Neural cell (in vitro differentiated cells): Measurements from ENCODE around the gene CAMK1D. TPM values are rescaled to one million over a fixed set of nuclear protein-coding genes. Genes with fewer than 3 reads are reported as not detected.

Experiments
- H2AFZ ChIP-seq: fragments of 200-600, 300-800 bp; sonication (generic), shearing (Covaris generic); 2 replicates; pipeline ENCODE4 v1.6.0; 2014; ENCODE audit warnings: low read depth, mild to moderate bottlenecking, antibody characterized with exemption, low read length, moderate library complexity
- H3F3A ChIP-seq: fragments of 200-600 bp; shearing (Covaris generic); 2 replicates; pipeline ENCODE4 v1.6.1; 2016; ENCODE audit warnings: mild to moderate bottlenecking, moderate library complexity, mixed read lengths, antibody characterized with exemption, low read length; ENCODE audit not compliant: insufficient read depth, poor library complexity, severe bottlenecking
- H3K27ac ChIP-seq: fragments of 200-600, 300-800 bp; sonication (generic), shearing (Covaris generic); 2 replicates; pipeline ENCODE4 v1.5.1; 2014; ENCODE audit warnings: mild to moderate bottlenecking, low read length, moderate library complexity
- H3K27me3 ChIP-seq: fragments of 300-800, 200-600 bp; sonication (generic), shearing (Covaris generic); 2 replicates; pipeline ENCODE4 v1.6.0; 2014; ENCODE audit warnings: mild to moderate bottlenecking, low read depth, low read length, moderate library complexity; ENCODE audit not compliant: insufficient read depth
- H3K36me3 ChIP-seq: fragments of 300-800, 200-600 bp; sonication (generic), shearing (Covaris generic); 2 replicates; pipeline ENCODE4 v1.5.1; 2014; ENCODE audit warnings: mild to moderate bottlenecking, antibody characterized with exemption, low read length, moderate library complexity; ENCODE audit not compliant: insufficient read depth
- H3K4me2 ChIP-seq: fragments of 300-800, 200-600 bp; sonication (generic), shearing (Covaris generic); 2 replicates; pipeline ENCODE4 v1.6.0; 2014; ENCODE audit warnings: mild to moderate bottlenecking, low read length
- H3K4me3 ChIP-seq: fragments of 300-800, 200-600 bp; sonication (generic), shearing (Covaris generic); 2 replicates; pipeline ENCODE4 v1.5.1; 2014; ENCODE audit warnings: mild to moderate bottlenecking, low read length, moderate library complexity
- H3K79me2 ChIP-seq: fragments of 200-600 bp; shearing (Covaris generic); replicated peaks from 2 replicates; pipeline ENCODE4 v1.6.0; 2014; ENCODE audit warnings: mild to moderate bottlenecking, low read length, moderate library complexity; ENCODE audit not compliant: insufficient read depth
- H3K9ac ChIP-seq: fragments of 300-800, 200-600 bp; sonication (generic), shearing (Covaris generic); 2 replicates; pipeline ENCODE4 v1.6.1; 2016; ENCODE audit warnings: mild to moderate bottlenecking, low read length, mixed read lengths
- H3K9me2 ChIP-seq: fragments of 200-600 bp; shearing (Covaris generic); 2 replicates; pipeline ENCODE4 v1.6.1; 2016; ENCODE audit warnings: mild to moderate bottlenecking, low read length, mixed read lengths; ENCODE audit not compliant: insufficient read depth
- H3K9me3 ChIP-seq: fragments of 200-600, 300-800 bp; sonication (generic), shearing (Covaris generic); 2 replicates; pipeline ENCODE4 v1.6.1; 2016; ENCODE audit warnings: mild to moderate bottlenecking, mixed run types, low read length, moderate library complexity, mixed read lengths
- H4K20me1 ChIP-seq: fragments of 200-600 bp; shearing (Covaris generic); 2 replicates; pipeline ENCODE4 v1.6.1; 2016; ENCODE audit warnings: mild to moderate bottlenecking, mixed run types; ENCODE audit not compliant: insufficient read depth
- CTCF ChIP-seq: fragments of 450-650 bp; IDR thresholded peaks from 2 replicates; pipeline ENCODE4 v1.5.1; 2014; ENCODE audit warnings: antibody characterized with exemption, mild to moderate bottlenecking, moderate library complexity; ENCODE audit not compliant: poor library complexity, severe bottlenecking
- EP300 ChIP-seq: fragments of 450-650 bp; conservative IDR thresholded peaks from 2 replicates; pipeline ENCODE4 v1.6.1; 2014; ENCODE audit warnings: antibody characterized with exemption, mild to moderate bottlenecking, moderate library complexity; ENCODE audit not compliant: poor library complexity, severe bottlenecking
- EZH2 ChIP-seq: fragments of 200-600, 300-800 bp; shearing (Covaris generic), sonication (generic); IDR thresholded peaks from 2 replicates; pipeline ENCODE4 v1.6.1; 2014; ENCODE audit warnings: antibody characterized with exemption, low read length, borderline replicate concordance, mild to moderate bottlenecking; ENCODE audit not compliant: insufficient read depth, poor library complexity, severe bottlenecking
- MXI1 ChIP-seq: fragments of 450-650 bp; conservative IDR thresholded peaks from 2 replicates; pipeline ENCODE4 v1.6.1; 2014; ENCODE audit warnings: antibody characterized with exemption, mild to moderate bottlenecking; ENCODE audit not compliant: poor library complexity, severe bottlenecking
- POLR2AphosphoS5 ChIP-seq: IDR thresholded peaks from 2 replicates; pipeline ENCODE4 v1.6.1; 2012
- RAD21 ChIP-seq: fragments of 450-650 bp; conservative IDR thresholded peaks from 2 replicates; pipeline ENCODE4 v1.6.1; 2014; ENCODE audit warnings: antibody characterized with exemption, mild to moderate bottlenecking, moderate library complexity
- REST ChIP-seq: IDR thresholded peaks from 2 replicates; pipeline ENCODE4 v1.6.1; 2012; ENCODE audit warnings: borderline replicate concordance
- SMC3 ChIP-seq: fragments of 450-650 bp; conservative IDR thresholded peaks from 2 replicates; pipeline ENCODE4 v1.6.1; 2014; ENCODE audit warnings: antibody characterized with exemption, mild to moderate bottlenecking, moderate library complexity; ENCODE audit not compliant: poor library complexity
- TAF1 ChIP-seq: IDR thresholded peaks from 2 replicates; pipeline ENCODE4 v1.6.1; 2012; ENCODE audit warnings: low read depth
- polyA plus RNA-seq: library from polyadenylated mRNA; depleted of rRNA; stranded (reverse); fragments of >200 nt; gene quantifications from 2 replicates; pipeline ENCODE4 v1.2.3, GENCODE V29; 2014

CAMK1D gene
- polyA plus RNA-seq, 1 donor from 2014 or later, result 13.8 TPM

- Histone ChIP-seq H3K4me2 (no peak overlapping the region), H3K27ac (no peak overlapping the region), H3F3A (no peaks in the 10 kb centered on the region), H3K4me3 (no peak overlapping the region), H4K20me1 (no peaks in the 10 kb centered on the region), H3K9me2 (no peaks in the 10 kb centered on the region), H3K9ac (no peak overlapping the region), H3K36me3 (no peaks in the 10 kb centered on the region), H3K9me3 (no peaks in the 10 kb centered on the region), H3K27me3 (no peaks in the 10 kb centered on the region), H2AFZ (no peak overlapping the region), H3K79me2 (no peaks in the 10 kb centered on the region)
- TF ChIP-seq MXI1 (no peak), EZH2 (no peak), EP300 (no peak), TAF1 (no peak), CTCF (no peak), REST (no peak)
Observed at GRCh38 chr10:12834721-12835120, 485.4 kb downstream of the CAMK1D start.

- H3K4me2 ChIP-seq, result no peak overlapping the region
- no peaks in the 10 kb centered on the region for H3K79me2 ChIP-seq
- TF ChIP-seq EZH2 (no peak), CTCF (no peak), SMC3 (no peak), RAD21 (no peak), MXI1 (no peak), EP300 (no peak), TAF1 (no peak), REST (no peak), POLR2AphosphoS5 (no peak)
- H3K27me3 ChIP-seq, result no peaks in the 10 kb centered on the region
- H2AFZ ChIP-seq, result no peak overlapping the region
- H3F3A ChIP-seq, result no peaks in the 10 kb centered on the region
- H3K9ac ChIP-seq, result no peak overlapping the region
- no peaks in the 10 kb centered on the region for H4K20me1 ChIP-seq
- H3K4me3 ChIP-seq, result no peak overlapping the region
- H3K9me2 ChIP-seq, result no peaks in the 10 kb centered on the region
- no peak overlapping the region for H3K27ac ChIP-seq
- no peaks in the 10 kb centered on the region for H3K36me3 ChIP-seq
- no peaks in the 10 kb centered on the region for H3K9me3 ChIP-seq
Observed at GRCh38 chr10:12835709-12836108, 486.4 kb downstream of the CAMK1D start.
